ENCODE measurements around the gene NGEF.
"Not testable (repeated sequence)": the region's sequence is repeated elsewhere in the genome, so short reads cannot be mapped to it uniquely, and the experiment has no call there.

Gene NGEF

DNA sequence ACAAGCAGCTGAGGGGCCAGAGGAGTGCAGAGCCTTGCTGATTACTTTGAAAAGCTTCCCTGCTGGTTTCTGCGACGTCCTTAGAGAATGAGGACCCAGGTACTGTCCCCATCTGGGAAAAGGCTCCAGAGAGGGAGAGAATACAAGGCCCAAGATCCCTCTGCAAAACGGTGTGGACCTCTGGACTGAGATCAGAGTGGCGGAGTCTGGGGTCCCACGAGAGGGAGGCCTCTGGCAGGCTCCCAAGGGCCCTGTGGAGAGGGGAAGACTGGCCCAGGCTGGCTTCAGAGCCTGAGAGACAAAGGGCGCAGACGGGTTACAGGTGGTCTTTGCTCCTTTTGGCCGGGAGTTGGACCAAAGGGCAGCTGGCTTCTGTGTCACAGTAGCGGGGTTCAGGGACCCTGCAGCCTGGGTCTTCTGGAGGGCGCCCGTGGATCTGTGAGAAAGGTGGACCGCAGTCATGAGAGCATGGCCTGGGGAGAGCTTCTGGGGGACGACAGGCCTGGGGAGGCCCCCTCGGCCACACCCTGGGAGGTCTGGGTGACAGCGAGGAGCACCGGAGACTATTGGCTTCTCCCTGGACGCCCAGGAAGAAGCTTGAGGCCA lies 142.2 kb downstream of the NGEF start:
- DNase-seq (ENCODE audit: low read depth): no peak

DNA sequence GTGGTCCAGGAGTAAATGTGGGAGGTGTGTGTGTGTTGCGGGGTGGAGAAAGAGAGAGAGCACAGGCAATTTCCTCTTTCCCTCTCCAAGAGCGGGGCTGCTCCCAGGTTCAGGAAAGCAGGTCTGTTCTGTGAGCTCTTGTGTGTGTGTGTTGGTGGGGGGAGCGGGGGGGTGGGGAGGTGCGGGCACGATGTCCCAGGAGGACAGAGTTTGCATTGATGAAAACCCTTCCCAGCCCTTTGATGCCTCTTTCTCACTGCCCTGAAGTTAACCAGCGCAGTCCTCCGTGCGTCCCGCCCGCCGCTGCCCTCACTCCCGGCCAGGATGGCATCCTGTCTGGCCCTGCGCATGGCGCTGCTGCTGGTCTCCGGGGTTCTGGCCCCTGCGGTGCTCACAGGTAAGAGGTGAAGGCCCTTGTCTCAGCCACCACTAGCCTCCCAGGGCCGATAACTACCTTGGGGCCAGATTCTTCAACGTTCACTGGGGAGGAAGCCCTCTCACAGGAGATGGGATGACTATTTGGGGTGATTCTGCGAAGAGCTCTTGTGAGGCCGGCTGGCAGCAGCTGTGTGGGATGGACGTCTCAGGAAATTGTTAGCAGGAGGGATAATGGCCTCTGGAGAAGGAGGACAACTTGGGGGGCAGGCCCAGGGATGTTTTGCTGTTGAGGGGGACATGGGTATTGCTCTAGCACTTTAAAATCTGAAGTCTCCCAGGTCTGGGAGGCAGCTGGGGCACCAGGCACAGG lies 142.9 kb downstream of the NGEF start, which contains the start of gene SNORC:
SNORC (plus strand) TSS at position 247 of the 748 bp plus-strand sequence; CDS start at position 325, 78 bp downstream.
- DNase-seq (ENCODE audit: low read depth): no peak

DNA sequence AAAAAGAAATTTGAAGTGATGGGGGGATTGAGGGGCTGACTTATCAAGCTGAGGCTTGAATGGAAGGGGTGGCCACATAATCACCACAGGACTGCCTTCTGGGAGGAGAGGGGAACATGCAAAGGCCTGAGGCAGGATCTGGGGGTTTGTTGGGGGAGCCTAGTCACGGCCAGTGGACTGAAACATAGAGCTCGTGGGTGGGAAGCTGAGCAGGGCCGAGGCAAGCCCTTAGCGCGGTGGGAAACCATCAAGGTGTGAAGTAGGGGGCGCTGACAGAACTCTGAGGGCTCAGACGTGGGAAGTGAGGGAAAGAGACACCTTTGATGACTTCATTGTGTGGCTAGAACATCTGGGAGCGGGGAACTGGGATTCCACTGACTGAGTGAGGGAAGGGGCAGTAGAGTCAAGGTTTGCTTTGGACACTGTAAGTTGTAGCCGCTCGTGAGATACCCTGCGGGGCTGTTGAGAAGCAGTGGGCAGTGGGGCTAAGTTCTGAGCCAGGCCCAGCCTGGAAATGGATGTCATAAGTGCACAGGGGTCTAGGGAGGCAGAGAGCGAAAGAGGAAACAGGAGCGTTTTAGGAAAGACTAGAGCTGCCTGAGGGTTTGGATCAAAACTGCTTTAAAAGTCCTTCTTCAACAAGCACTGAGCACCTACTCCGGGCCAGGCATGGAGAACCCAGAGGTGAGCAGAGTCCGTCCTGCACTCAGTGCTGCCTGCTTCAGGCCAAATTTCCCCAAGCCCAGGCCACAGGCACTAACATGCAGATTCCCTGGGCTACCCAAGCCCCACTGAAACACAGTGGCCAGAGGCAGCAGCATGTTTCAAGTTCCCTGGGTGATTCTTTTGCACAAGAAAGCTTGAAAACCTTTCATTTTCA lies 143.7 kb downstream of the NGEF start:
- no peak for DNase-seq (ENCODE audit: low read depth)

GRCh38 chr2:232866104-232866503 lies 147.0 kb downstream of the NGEF start:
- DNase-seq (ENCODE audit: low read depth): no peak

DNA sequence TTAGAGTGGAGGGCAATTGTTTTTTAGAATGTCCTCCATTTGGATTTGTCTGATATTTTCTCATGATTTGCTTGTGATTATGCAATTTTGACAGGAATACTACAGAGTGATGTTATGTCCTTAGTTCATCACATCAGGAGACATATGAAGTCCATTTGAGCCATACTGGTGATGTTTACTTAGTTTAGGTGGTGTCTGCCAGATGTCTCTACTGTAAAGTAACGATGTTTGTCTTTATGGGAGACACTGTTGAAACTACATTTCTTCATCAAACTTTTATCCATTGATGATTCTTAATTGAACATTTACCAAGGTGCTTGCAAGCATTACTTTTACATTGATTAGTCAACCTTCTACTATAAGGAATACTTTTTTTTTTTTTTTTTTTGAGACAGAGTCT lies 147.9 kb downstream of the NGEF start:
- no peak for DNase-seq (ENCODE audit: low read depth)

DNA sequence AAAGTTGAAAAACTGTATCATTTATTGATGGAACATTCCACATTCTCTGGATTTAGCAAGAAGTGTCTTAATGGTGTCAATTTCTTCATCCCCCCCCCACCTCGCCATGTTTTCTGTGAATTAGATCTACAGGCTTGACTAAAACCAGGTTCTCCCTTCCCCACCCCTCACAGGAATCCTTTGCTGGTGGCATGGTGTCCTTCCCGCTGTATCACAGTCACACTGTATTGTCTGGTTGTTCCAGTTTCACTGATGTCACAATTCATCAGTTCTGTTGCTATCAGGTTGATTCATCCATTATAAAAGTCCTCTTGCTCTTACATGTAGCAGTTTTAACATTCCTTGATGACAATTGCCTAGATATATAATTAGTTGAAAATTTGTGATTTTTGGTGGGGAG lies 149.1 kb downstream of the NGEF start:
- no peak for DNase-seq (ENCODE audit: low read depth)

DNA sequence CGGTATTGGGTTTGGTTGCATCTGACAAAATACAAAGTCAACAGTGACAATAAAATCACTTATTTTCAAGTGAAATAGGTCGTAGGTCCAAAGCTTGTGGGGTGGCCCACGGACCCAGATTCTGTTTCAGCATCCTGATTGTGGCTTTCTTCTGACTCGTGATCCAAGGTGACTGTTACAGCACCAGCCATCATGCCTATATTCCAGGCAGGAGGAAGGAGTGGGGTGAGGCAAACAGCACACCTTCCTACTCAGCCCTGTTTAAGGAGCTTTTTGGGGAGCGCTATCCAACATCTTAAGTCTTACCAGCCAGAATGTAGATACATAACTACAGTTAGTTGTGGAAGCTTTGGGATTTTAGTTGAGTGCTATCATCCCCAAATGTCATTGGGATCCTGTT lies 151.7 kb downstream of the NGEF start:
- no peak for DNase-seq (ENCODE audit: low read depth)

GRCh38 chr2:232860593-232861241 lies 152.3 kb downstream of the NGEF start:
- DNase-seq (ENCODE audit: low read depth): no peak

- DNase-seq (ENCODE audit: low read depth): no peak
These were observed 153.6 kb downstream of the NGEF start for GRCh38 chr2:232859385-232859916.

- DNase-seq (ENCODE audit: low read depth): no peak
These were observed 155.9 kb downstream of the NGEF start for GRCh38 chr2:232857158-232857563.

DNA sequence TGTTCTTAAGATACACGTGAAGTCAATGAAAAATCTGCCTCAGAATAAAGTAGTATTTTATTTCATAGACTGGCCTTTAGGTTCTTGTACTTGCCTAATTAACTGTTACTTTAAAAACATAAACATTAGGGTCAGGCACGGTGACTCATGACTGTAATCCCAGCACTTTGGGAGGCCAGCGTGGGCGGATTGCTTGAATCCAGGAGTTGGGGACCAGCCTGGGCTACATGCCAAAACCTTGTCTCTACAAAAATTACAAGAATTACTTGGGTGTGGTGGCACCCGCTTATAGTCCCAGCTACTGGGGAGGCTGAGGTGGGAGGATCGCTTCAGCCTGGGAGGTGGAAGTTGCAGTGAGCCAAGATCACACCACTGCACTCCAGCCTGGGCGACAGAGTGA lies 159.0 kb downstream of the NGEF start:
- DNase-seq (ENCODE audit: low read depth): peak; percentile 18

- no peak for DNase-seq (ENCODE audit: low read depth)
These were observed 160.4 kb downstream of the NGEF start for GRCh38 chr2:232852676-232853075.

GRCh38 chr2:232852081-232852480 lies 161.0 kb downstream of the NGEF start:
- DNase-seq (ENCODE audit: low read depth): not testable (repeated sequence)

DNA sequence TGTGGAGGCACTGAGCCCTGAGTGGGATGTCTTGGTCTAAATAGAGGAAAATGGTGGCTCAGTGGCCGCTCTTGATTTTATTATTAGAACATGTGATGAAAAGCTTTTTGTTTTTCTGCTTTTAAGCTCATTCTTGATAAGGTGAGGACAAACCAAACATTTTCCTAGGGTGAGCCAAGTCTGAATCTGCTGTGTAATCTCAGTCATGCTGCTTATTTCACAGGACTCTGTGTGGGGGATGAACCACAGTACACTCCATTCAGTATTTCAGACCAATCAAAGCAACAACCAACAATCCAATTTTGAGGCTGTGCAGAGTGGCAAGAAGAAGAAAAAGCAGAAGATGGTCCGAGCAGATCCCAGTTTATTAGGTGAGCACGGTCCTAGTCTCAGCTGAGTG lies 163.0 kb downstream of the NGEF start:
- no peak for DNase-seq (ENCODE audit: low read depth)

GRCh38 chr2:232846055-232846454 lies 167.0 kb downstream of the NGEF start:
- no peak for DNase-seq (ENCODE audit: low read depth)

GRCh38 chr2:232843834-232844233 lies 169.2 kb downstream of the NGEF start:
- DNase-seq (ENCODE audit: low read depth): no peak

- no peak for DNase-seq (ENCODE audit: low read depth)
These were observed 170.4 kb downstream of the NGEF start for GRCh38 chr2:232842689-232843088.

DNA sequence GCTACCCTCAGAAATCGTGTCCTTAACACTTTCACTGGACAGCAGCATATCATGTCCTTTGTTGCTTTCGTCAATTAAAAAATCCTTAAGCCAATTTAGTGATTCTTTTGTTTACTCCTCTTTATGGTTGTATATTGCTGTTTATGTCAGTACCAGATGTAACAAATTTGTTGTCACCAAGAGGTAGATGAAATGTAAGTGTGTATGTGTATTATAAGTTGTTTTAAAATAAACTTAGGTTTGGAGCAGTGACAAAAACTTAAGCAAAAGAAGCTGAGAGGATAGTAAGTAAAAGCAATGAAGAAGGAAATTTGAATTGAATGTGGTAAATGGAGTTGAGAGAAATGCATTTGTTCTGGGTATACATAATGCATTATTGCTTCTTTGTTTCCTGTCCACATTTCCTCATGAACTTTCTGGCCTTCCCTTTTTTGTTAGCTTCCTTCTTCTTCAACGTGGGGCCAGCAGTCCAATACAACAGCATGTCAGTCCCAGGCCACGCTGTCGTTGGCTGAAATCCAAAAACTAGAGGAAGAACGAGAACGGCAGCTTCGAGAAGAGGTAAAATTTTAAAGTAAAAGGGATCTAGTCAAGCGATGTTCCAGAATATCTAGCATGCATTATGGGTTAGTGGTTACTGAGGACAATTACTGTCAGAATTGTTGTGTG lies 173.5 kb downstream of the NGEF start:
- no peak for DNase-seq (ENCODE audit: low read depth)

DNA sequence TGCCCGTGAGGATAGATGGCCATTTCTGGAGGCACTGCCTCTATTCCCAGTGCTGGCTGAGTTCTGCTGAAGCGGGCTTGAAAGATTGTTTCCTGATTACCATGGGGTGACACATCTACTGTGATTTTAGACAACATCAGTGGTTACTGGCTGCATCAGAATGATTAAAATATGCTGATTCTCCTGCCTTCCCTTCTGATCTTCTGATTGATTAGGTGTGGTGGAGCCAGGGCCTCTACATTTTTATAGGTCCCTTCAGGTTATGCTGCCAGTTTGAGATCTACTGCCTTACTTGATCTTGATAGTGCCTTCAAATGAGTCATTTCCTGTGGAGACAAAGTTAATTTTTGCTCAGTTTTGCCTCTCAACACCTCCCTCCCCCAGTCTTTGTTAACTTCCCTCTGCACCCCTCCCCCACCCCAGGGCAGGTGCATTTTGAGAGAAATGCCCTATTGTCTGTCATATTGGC lies 174.6 kb downstream of the NGEF start:
- no peak for DNase-seq (ENCODE audit: low read depth)

DNA sequence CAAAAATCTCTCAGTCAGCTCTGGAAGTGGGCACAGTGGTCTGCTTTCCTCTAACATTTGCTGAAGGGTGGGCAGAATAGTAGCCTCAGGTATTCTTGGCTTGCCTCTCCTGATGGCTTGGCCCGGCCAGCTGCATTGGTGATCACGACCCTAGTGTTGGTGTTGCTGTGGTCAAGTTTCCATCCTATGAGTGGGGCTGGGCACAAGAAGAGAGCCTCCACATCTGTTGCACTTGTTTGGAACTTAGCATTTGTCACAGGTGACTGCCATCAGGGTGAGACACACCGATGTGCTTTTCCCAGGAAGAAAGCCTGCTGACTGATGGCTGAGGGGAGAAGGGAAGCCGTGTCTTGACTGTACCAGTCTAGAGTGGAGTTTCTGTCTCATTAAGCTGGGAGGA lies 176.1 kb downstream of the NGEF start:
- no peak for DNase-seq (ENCODE audit: low read depth)

GRCh38 chr2:232835687-232836208 lies 177.3 kb downstream of the NGEF start:
- no peak for DNase-seq (ENCODE audit: low read depth)
